OCI-LY1 (cell line): ENCODE data around the gene ST7.
"Not testable (repeated sequence)": the region's sequence is repeated elsewhere in the genome, so short reads cannot be mapped to it uniquely, and the experiment has no call there.

Experiments used
- EZH2 ChIP-seq: fragments of 200-600 bp; sonication (generic), shearing (Covaris generic); IDR thresholded peaks from 2 replicates; pipeline ENCODE4 v1.8.0; 2017; ENCODE audit warnings: borderline replicate concordance, mixed run types, mild to moderate bottlenecking, antibody characterized with exemption, low read length, moderate library complexity, mixed read lengths
- TF ChIP-seq, protein P1 (sequence below): fragments of 200-600 bp; sonication (generic), shearing (Covaris generic); IDR thresholded peaks from 2 replicates; pipeline ENCODE4 v1.5.1; 2017; ENCODE audit warnings: mild to moderate bottlenecking, antibody characterized with exemption, low read length, moderate library complexity, mixed read lengths

DNA sequence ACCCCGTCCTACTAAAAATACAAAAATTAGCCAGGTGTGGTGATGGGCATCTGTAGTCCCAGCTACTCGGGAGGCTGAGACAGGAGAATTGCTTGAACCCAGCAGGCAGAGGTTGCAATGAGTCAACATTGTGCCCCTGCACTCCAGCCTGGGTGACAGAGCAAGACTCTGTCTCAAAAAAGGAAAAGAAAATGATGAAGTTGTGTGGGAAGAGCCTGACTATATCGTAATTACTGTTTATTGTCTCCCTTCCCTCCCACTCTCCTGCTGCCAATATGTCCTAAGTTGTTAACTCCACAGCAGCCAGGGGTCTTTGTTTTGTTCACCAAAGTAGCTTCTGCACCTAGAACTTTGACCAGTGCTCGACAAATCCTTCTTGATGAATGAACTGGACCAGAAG is 16.5 kb upstream of the ST7 start:
- TF ChIP-seq, protein P1, sequence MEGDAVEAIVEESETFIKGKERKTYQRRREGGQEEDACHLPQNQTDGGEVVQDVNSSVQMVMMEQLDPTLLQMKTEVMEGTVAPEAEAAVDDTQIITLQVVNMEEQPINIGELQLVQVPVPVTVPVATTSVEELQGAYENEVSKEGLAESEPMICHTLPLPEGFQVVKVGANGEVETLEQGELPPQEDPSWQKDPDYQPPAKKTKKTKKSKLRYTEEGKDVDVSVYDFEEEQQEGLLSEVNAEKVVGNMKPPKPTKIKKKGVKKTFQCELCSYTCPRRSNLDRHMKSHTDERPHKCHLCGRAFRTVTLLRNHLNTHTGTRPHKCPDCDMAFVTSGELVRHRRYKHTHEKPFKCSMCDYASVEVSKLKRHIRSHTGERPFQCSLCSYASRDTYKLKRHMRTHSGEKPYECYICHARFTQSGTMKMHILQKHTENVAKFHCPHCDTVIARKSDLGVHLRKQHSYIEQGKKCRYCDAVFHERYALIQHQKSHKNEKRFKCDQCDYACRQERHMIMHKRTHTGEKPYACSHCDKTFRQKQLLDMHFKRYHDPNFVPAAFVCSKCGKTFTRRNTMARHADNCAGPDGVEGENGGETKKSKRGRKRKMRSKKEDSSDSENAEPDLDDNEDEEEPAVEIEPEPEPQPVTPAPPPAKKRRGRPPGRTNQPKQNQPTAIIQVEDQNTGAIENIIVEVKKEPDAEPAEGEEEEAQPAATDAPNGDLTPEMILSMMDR = not testable (repeated sequence)
- not testable (repeated sequence) for TF ChIP-seq EZH2
